Ovary (tissue), 3 donors: ENCODE measurements around the gene STK17B.

ENCODE experiments used
- POLR2A ChIP-seq: fragments of 450-650 bp; IDR thresholded peaks from one replicate; pipeline ENCODE4 v1.6.1; 2017; ENCODE audit warnings: antibody characterized with exemption, mild to moderate bottlenecking, moderate library complexity
- TF ChIP-seq, protein P1 (sequence below), 3 donors: fragments of 450-650 bp in 2 of 3; fragments of 200-600 bp in 1 of 3; IDR thresholded peaks; one replicate each; pipeline versions ENCODE4 v1.5.1 to v1.8.0; 2016 to 2022; ENCODE audit warnings: antibody characterized with exemption in 3 of 3, mild to moderate bottlenecking in 1 of 3
- donor health status: DM: no; HTN: no; CAD: no.

- TF ChIP-seq, protein P1, sequence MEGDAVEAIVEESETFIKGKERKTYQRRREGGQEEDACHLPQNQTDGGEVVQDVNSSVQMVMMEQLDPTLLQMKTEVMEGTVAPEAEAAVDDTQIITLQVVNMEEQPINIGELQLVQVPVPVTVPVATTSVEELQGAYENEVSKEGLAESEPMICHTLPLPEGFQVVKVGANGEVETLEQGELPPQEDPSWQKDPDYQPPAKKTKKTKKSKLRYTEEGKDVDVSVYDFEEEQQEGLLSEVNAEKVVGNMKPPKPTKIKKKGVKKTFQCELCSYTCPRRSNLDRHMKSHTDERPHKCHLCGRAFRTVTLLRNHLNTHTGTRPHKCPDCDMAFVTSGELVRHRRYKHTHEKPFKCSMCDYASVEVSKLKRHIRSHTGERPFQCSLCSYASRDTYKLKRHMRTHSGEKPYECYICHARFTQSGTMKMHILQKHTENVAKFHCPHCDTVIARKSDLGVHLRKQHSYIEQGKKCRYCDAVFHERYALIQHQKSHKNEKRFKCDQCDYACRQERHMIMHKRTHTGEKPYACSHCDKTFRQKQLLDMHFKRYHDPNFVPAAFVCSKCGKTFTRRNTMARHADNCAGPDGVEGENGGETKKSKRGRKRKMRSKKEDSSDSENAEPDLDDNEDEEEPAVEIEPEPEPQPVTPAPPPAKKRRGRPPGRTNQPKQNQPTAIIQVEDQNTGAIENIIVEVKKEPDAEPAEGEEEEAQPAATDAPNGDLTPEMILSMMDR (IDR thresholded peaks at IDR 0.05) = no peak
- TF ChIP-seq POLR2A = no peak
These were observed 23.9 kb upstream of the STK17B start for GRCh38 chr2:196195302-196195701.
